Skeletal muscle tissue (tissue), 4 donors: ENCODE measurements around the gene SPANXN5. TPM values are rescaled to one million over a fixed set of nuclear protein-coding genes. Genes with fewer than 3 reads are reported as not detected.
"Not testable (repeated sequence)": the region's sequence is repeated elsewhere in the genome, so short reads cannot be mapped to it uniquely, and the experiment has no call there.

Experiments
- H3K27ac ChIP-seq: one replicate; pipeline ENCODE4 v1.7.0; 2013; ENCODE audit warnings: mild to moderate bottlenecking, low read depth, low read length, inconsistent platforms
- H3K27me3 ChIP-seq, 3 donors: one replicate each; pipeline ENCODE4 v1.7.0; 2013; ENCODE audit warnings: low read length in 3 of 3; ENCODE audit not compliant: control insufficient read depth in 3 of 3, insufficient read depth in 3 of 3
- H3K36me3 ChIP-seq, 3 donors: one replicate each; pipeline ENCODE4 v1.7.0; 2013; ENCODE audit warnings: low read length in 3 of 3; ENCODE audit not compliant: control insufficient read depth in 3 of 3, insufficient read depth in 3 of 3
- H3K4me1 ChIP-seq, 3 donors: one replicate each; pipeline ENCODE4 v1.7.0; 2013; ENCODE audit warnings: low read length in 3 of 3, mild to moderate bottlenecking in 3 of 3; ENCODE audit not compliant: control insufficient read depth in 3 of 3, insufficient read depth in 3 of 3
- H3K4me3 ChIP-seq, 3 donors: one replicate each; pipeline ENCODE4 v1.7.0; 2013; ENCODE audit warnings: low read length in 3 of 3
- H3K9ac ChIP-seq, 3 donors: one replicate each; pipeline ENCODE4 v1.7.0; 2013; ENCODE audit warnings: low read length in 3 of 3, mild to moderate bottlenecking in 3 of 3, moderate library complexity in 2 of 3, low read depth in 1 of 3
- H3K9me3 ChIP-seq, 3 donors: one replicate each; pipeline ENCODE4 v1.7.0; 2013; ENCODE audit warnings: low read length in 3 of 3; ENCODE audit not compliant: control insufficient read depth in 3 of 3
- total RNA-seq: library from RNA; depleted of rRNA; stranded (reverse); fragments of >200 nt; gene quantifications from one replicate; pipeline ENCODE4 v1.2.3, GENCODE V29; 2014
- donor health status: Osteomylitis.

Gene SPANXN5
- total RNA-seq: not detected

- H3K9me3 ChIP-seq, H3K36me3 ChIP-seq, H3K9ac ChIP-seq, H3K4me3 ChIP-seq, H3K27ac ChIP-seq, H3K27me3 ChIP-seq, H3K4me1 ChIP-seq: not testable (repeated sequence)
Measured at GRCh38 chrX:52797327-52797726, at the start of gene SPANXN5. Gene SPANXN5 (minus strand): TSS chrX:52797427. CDS start chrX:52797348, 79 bp downstream.

GRCh38 chrX:52843619-52844018 is 46.4 kb upstream of the SPANXN5 start:
- not testable (repeated sequence) for H3K27ac ChIP-seq, H3K9me3 ChIP-seq, H3K27me3 ChIP-seq, H3K9ac ChIP-seq, H3K36me3 ChIP-seq, H3K4me1 ChIP-seq, H3K4me3 ChIP-seq

GRCh38 chrX:52839137-52839536 is 41.9 kb upstream of the SPANXN5 start:
- Histone ChIP-seq H3K27ac (no peak overlapping the region), H3K4me1 (no peaks in the 10 kb centered on the region), H3K27me3 (no peaks in the 10 kb centered on the region)

GRCh38 chrX:52830551-52830950 is 33.3 kb upstream of the SPANXN5 start:
- Histone ChIP-seq H3K4me1 (no peaks in the 10 kb centered on the region), H3K9ac (no peak overlapping the region), H3K27me3 (no peaks in the 10 kb centered on the region), H3K36me3 (no peaks in the 10 kb centered on the region), H3K4me3 (no peak overlapping the region), H3K27ac (no peak overlapping the region), H3K9me3 (no peaks in the 10 kb centered on the region)

More at GRCh38 chrX:52839137-52839536, 41.9 kb upstream of the SPANXN5 start:
- H3K36me3 ChIP-seq: no peaks in the 10 kb centered on the region
- H3K9me3 ChIP-seq: no peaks in the 10 kb centered on the region
- H3K4me3 ChIP-seq: no peak overlapping the region
- no peak overlapping the region for H3K9ac ChIP-seq

- no peaks in the 10 kb centered on the region for H3K36me3 ChIP-seq
- no peaks in the 10 kb centered on the region for H3K4me1 ChIP-seq
- H3K27me3 ChIP-seq: peaks cover 0 to 9% (median 0%) of the 10 kb centered on the region in 3 donors
- no peak overlapping the region for H3K9ac ChIP-seq
- no peak overlapping the region for H3K27ac ChIP-seq
- no peaks in the 10 kb centered on the region for H3K9me3 ChIP-seq
- no peak overlapping the region for H3K4me3 ChIP-seq
Measured at GRCh38 chrX:52824608-52825007, 27.4 kb upstream of the SPANXN5 start.

- H3K4me3 ChIP-seq: no peak overlapping the region
- H3K9me3 ChIP-seq: no peaks in the 10 kb centered on the region
- no peak overlapping the region for H3K27ac ChIP-seq
- peaks cover 0 to 12% (median 0%) of the 10 kb centered on the region in 3 donors for H3K27me3 ChIP-seq
- no peaks in the 10 kb centered on the region for H3K4me1 ChIP-seq
- H3K36me3 ChIP-seq: no peaks in the 10 kb centered on the region
- H3K9ac ChIP-seq: no peak overlapping the region
Measured at GRCh38 chrX:52821079-52821760, 24.0 kb upstream of the SPANXN5 start.

- Histone ChIP-seq H3K4me3 (no peak overlapping the region), H3K9ac (no peak overlapping the region), H3K36me3 (no peaks in the 10 kb centered on the region), H3K27ac (no peak overlapping the region), H3K27me3 (peaks cover 0 to 12% (median 0%) of the 10 kb centered on the region in 3 donors), H3K4me1 (no peaks in the 10 kb centered on the region), H3K9me3 (no peaks in the 10 kb centered on the region)
Measured at GRCh38 chrX:52819788-52820187, 22.6 kb upstream of the SPANXN5 start.

- Histone ChIP-seq H3K27ac (no peak within 1 kb of the TSS), H3K9ac (no peak within 1 kb of the TSS), H3K4me1 (no peaks in the 10 kb centered on the region), H3K36me3 (no peaks in the 10 kb centered on the region), H3K4me3 (no peak within 1 kb of the TSS), H3K27me3 (no peaks in the 10 kb centered on the region), H3K9me3 (peaks cover 0 to 2% (median 0%) of the 10 kb centered on the region in 3 donors)
Measured at GRCh38 chrX:52811065-52811625, 13.9 kb upstream of the SPANXN5 start, which contains the start of gene XAGE5. Gene XAGE5 (plus strand): TSS chrX:52811287. CDS start chrX:52812567, 1,280 bp downstream.

- not testable (repeated sequence) for H3K27ac ChIP-seq, H3K9me3 ChIP-seq, H3K36me3 ChIP-seq, H3K4me3 ChIP-seq, H3K9ac ChIP-seq, H3K27me3 ChIP-seq, H3K4me1 ChIP-seq
Measured at GRCh38 chrX:52804876-52805275, 7.6 kb upstream of the SPANXN5 start.

- not testable (repeated sequence) for H3K36me3 ChIP-seq, H3K27me3 ChIP-seq, H3K9me3 ChIP-seq, H3K9ac ChIP-seq, H3K4me1 ChIP-seq, H3K4me3 ChIP-seq, H3K27ac ChIP-seq
Measured at GRCh38 chrX:52773504-52773903, 23.7 kb downstream of the SPANXN5 start.
